Endothelial cell (in vitro differentiated cells): Measurements from ENCODE around the gene ARPP21. TPM values are rescaled to one million over a fixed set of nuclear protein-coding genes. Genes with fewer than 3 reads are reported as not detected.

Experiments
- DNase-seq: peaks from one replicate; pipeline ENCODE4 v3.0.0; 2021; ENCODE audit warnings: low spot score
- H3K27ac Mint-ChIP-seq: one replicate; pipeline ENCODE4 v1.8.0; 2021; ENCODE audit warnings: mixed read lengths, inconsistent platforms; ENCODE audit not compliant: unreplicated experiment
- H3K27me3 Mint-ChIP-seq: one replicate; pipeline ENCODE4 v1.8.0; 2021; ENCODE audit warnings: mild to moderate bottlenecking, moderate library complexity, mixed read lengths, inconsistent platforms; ENCODE audit not compliant: unreplicated experiment
- H3K36me3 Mint-ChIP-seq: one replicate; pipeline ENCODE4 v1.8.0; 2021; ENCODE audit warnings: mild to moderate bottlenecking, low read depth, mixed read lengths, inconsistent platforms; ENCODE audit not compliant: unreplicated experiment
- H3K4me1 Mint-ChIP-seq: one replicate; pipeline ENCODE4 v1.8.0; 2021; ENCODE audit warnings: mild to moderate bottlenecking, mixed read lengths, inconsistent platforms; ENCODE audit not compliant: unreplicated experiment
- H3K4me3 Mint-ChIP-seq: one replicate; pipeline ENCODE4 v1.8.0; 2021; ENCODE audit warnings: mild to moderate bottlenecking, mixed read lengths, inconsistent platforms; ENCODE audit not compliant: unreplicated experiment
- H3K9me3 Mint-ChIP-seq: one replicate; pipeline ENCODE4 v1.8.0; 2021; ENCODE audit warnings: mixed read lengths, inconsistent platforms; ENCODE audit not compliant: unreplicated experiment
- total RNA-seq: library from RNA; stranded (reverse); fragmentation: NEBNext Ultra II Directional; extraction: Animal tissue kit (Norgen Biotek cat#: 25700); gene quantifications from one replicate; pipeline ENCODE4 v1.2.1, GENCODE V29; 2021; ENCODE audit not compliant: unreplicated experiment
- TF ChIP-seq, protein P1 (sequence below): fragments of 200-600 bp; sonication (generic); IDR thresholded peaks from one replicate; pipeline ENCODE4 v1.5.0; 2021; ENCODE audit warnings: antibody characterized with exemption; ENCODE audit not compliant: unreplicated experiment

ARPP21 gene
- total RNA-seq, 1 donor from 2014 or later: not detected

DNA sequence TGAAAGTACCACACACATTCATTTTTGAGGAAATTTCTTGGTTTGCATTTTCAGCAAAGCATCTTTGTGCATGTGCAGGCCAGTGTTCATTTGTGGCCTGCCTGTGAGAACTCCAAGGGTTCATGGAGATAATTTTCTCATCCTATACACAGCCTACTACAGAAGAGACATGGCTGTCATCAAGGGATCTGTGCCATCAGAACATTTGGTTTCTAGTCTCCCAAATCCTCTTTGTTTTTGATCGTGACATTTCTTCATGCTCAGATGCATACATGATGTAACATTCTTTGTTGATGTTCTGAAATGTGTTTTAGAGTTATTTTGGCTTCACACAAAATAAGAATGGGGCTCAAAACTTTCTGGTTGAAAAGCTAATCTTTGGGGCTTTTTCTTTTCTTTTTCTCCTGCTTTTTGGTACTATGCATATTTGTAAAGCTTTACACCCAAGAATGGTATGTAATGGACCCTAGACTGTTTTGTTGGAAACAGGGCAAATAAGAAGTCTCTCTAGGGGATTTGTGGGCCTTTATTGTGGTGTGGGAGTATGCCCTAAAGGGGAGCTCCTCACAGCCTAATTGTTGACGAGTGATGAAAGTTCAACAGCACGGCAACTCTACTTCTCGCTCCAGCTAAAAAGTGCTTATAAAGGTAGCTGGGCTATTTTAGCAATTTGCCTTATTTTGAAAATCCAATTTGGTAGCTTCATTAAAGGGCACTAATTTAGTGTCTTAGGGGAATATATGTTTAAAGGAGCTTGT, 3.2 kb upstream of the ARPP21 start:
- TF ChIP-seq, protein P1, sequence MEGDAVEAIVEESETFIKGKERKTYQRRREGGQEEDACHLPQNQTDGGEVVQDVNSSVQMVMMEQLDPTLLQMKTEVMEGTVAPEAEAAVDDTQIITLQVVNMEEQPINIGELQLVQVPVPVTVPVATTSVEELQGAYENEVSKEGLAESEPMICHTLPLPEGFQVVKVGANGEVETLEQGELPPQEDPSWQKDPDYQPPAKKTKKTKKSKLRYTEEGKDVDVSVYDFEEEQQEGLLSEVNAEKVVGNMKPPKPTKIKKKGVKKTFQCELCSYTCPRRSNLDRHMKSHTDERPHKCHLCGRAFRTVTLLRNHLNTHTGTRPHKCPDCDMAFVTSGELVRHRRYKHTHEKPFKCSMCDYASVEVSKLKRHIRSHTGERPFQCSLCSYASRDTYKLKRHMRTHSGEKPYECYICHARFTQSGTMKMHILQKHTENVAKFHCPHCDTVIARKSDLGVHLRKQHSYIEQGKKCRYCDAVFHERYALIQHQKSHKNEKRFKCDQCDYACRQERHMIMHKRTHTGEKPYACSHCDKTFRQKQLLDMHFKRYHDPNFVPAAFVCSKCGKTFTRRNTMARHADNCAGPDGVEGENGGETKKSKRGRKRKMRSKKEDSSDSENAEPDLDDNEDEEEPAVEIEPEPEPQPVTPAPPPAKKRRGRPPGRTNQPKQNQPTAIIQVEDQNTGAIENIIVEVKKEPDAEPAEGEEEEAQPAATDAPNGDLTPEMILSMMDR: no peak
- Mint-ChIP-seq H3K27me3 (peaks cover 10% of the 10 kb centered on the region), H3K36me3 (peaks cover 5% of the 10 kb centered on the region)

DNA sequence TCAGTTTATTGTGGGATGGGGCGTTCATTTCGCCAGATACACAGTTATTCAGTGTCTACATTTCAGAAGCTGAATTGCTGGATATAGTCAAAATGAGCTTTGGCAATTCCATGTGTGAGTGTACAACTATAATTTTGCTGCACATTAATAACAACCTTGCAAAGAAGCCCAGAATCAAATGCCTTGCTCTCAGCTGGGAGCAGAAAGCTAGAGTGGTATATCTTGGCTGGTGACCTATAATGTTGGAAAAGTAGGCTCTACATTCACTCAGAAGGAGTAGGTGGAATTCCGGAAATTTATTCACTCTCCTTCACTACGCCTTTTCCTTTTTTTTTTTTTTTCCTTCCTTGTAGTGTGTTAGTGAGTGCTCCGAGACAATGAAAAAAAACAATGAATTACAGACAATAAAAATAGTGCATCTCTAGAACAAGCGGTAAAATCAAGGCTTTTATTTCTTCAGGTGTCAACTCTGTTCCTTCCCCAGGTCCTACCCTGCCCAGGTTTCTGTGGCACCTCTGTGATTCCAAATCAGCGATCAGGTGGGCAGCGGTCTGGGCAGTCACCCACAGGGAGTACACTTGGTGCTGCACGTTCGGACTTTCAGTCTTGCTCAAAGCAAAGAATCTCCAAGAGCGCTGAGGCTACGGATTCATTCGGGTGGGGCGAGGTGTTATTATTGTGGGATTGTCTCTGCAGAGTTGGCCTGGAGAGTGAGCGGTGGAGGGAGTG, 910 bp upstream of the ARPP21 start:
- Mint-ChIP-seq H3K36me3 (peaks cover 5% of the 10 kb centered on the region), H3K27ac (peak overlapping the region; percentile 2), H3K9me3 (no peaks in the 10 kb centered on the region), H3K4me3 (peak overlapping the region; percentile 82), H3K4me1 (peaks cover 13% of the 10 kb centered on the region), H3K27me3 (peaks cover 10% of the 10 kb centered on the region)
- no peak for DNase-seq
- TF ChIP-seq, protein P1: no peak

More for the DNA sequence above, 3.2 kb upstream of the ARPP21 start:
- Mint-ChIP-seq H3K27ac (no peak overlapping the region), H3K4me3 (no peak overlapping the region), H3K4me1 (peaks cover 13% of the 10 kb centered on the region), H3K9me3 (no peaks in the 10 kb centered on the region)
- DNase-seq: no peak

DNA sequence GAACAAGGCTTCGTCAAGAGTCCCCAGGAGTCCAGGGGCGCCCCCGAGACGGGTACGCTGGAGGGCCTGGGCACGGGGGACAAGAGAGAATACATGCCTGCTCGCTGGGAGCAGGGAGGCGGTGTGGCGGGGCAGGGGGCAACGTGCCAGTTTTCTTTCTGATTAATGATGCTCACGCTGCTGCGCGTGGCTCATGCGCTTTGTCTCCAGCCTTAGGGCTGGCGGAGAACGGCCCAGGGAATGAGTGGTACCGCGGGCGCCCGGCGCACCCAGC, 408 bp upstream of the ARPP21 start:
- H3K27me3 Mint-ChIP-seq: peaks cover 10% of the 10 kb centered on the region
- H3K4me1 Mint-ChIP-seq: peaks cover 13% of the 10 kb centered on the region
- TF ChIP-seq, protein P1: no peak
- no peak for DNase-seq
- H3K27ac Mint-ChIP-seq: no peak overlapping the region
- H3K4me3 Mint-ChIP-seq: peak overlapping the region; percentile 82
- peaks cover 5% of the 10 kb centered on the region for H3K36me3 Mint-ChIP-seq
- H3K9me3 Mint-ChIP-seq: no peaks in the 10 kb centered on the region

DNA sequence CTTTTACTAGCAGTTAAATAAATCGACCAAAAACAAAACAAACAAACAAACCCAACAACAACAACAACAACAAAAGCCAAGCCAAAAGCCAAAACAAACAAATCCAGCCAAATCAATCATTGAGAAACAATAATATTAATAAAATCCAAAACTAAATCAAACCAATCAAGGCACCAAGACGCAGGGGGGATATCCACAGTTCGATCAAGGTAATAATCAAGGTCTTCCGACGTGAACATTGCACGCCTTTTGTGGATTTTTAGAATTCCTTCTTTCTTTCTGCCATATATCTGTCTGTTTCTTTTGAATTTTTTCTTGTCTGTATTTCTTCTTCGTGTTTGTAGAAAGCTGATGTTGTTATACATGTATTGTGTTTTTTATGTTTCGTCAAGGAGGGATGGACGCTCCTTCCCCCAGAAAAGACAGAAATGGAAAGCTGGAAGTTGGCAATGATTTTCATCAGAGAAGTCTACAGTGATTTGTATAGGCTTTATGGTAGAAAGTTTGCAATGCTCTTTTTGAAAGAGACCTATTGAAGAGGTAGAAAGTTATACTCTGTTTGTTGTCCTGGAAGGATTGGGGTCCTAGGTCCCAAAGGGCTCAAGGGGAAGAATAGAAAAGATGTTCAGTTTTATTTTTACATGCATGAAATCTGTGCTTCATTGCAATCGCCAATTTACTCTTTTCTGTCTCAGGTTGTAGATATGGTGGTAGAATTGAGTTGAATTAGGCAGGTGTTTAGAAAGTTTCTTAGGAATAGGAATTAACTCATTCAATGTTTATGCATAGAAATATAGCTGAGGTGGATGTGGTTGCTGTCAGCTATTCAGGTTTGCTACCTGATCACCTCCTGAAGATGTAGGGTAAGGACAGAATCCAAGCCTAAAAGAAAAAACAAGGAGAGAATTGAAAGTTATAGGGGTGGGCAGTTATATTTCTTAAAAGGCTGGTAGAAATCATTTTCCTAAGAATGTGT, 1.2 kb downstream of the ARPP21 start:
- Mint-ChIP-seq H3K27ac (no peak overlapping the region), H3K36me3 (peaks cover 5% of the 10 kb centered on the region), H3K9me3 (no peaks in the 10 kb centered on the region), H3K4me1 (peaks cover 13% of the 10 kb centered on the region), H3K27me3 (peaks cover 10% of the 10 kb centered on the region), H3K4me3 (no peak overlapping the region)
- TF ChIP-seq, protein P1: no peak
- DNase-seq: no peak
